DND-41 (cell line): Measurements from ENCODE around the gene PGLYRP1.

ENCODE experiments used
- ATAC-seq: fragments of 200-7000 bp; cut with Tn5 transposase; 3 replicates; pipeline ENCODE4 v1.9.1; 2021; ENCODE audit warnings: low read depth; ENCODE audit not compliant: insufficient read depth
- DNase-seq: peaks from one replicate; pipeline ENCODE4 v3.0.0-alpha.2; 2020
- H2AFZ ChIP-seq: 2 replicates; pipeline ENCODE4 v1.6.0; 2012; ENCODE audit warnings: low read depth, low read length
- H3K27ac ChIP-seq: 2 replicates; pipeline ENCODE4 v1.5.1; 2012; ENCODE audit warnings: low read length, inconsistent platforms
- H3K27me3 ChIP-seq: fragments of 200-600 bp; sonication (generic); 2 replicates; pipeline ENCODE4 v1.6.0; 2012; ENCODE audit warnings: low read length, mild to moderate bottlenecking, inconsistent platforms; ENCODE audit not compliant: insufficient read depth, poor library complexity
- H3K36me3 ChIP-seq: 2 replicates; pipeline ENCODE4 v1.5.1; 2012; ENCODE audit warnings: low read length, inconsistent platforms; ENCODE audit not compliant: insufficient read depth
- H3K4me1 ChIP-seq: 2 replicates; pipeline ENCODE4 v1.5.1; 2012; ENCODE audit warnings: mild to moderate bottlenecking, low read length; ENCODE audit not compliant: insufficient read depth
- H3K4me2 ChIP-seq: 2 replicates; pipeline ENCODE4 v1.6.0; 2012; ENCODE audit warnings: mild to moderate bottlenecking, moderate library complexity, low read length, inconsistent platforms; ENCODE audit not compliant: insufficient read depth
- H3K4me3 ChIP-seq, 2 experiments: fragments of 200-600 bp in 1 of 2; shearing (Covaris generic) in 1 of 2; 2 replicates each; pipeline ENCODE4 v1.5.1; 2012 to 2016; ENCODE audit warnings: inconsistent platforms in 2 of 2, low read length in 2 of 2, mild to moderate bottlenecking in 2 of 2, low read depth in 1 of 2, moderate library complexity in 1 of 2
- H3K79me2 ChIP-seq: 2 replicates; pipeline ENCODE4 v1.6.0; 2012; ENCODE audit warnings: low read length, inconsistent platforms; ENCODE audit not compliant: insufficient read depth
- H3K9ac ChIP-seq: 2 replicates; pipeline ENCODE4 v1.6.0; 2012; ENCODE audit warnings: low read depth, mild to moderate bottlenecking, inconsistent platforms, low read length, moderate library complexity
- H3K9me3 ChIP-seq: 2 replicates; pipeline ENCODE4 v1.5.1; 2012; ENCODE audit warnings: low read length, moderate library complexity, mild to moderate bottlenecking, inconsistent platforms; ENCODE audit not compliant: insufficient read depth, severe bottlenecking
- H4K20me1 ChIP-seq: 2 replicates; pipeline ENCODE4 v1.6.0; 2012; ENCODE audit warnings: low read length; ENCODE audit not compliant: insufficient read depth
- CTCF ChIP-seq: IDR thresholded peaks from 2 replicates; pipeline ENCODE4 v1.5.1; 2012; ENCODE audit warnings: borderline replicate concordance, low read length, moderate library complexity, mild to moderate bottlenecking; ENCODE audit not compliant: poor library complexity, severe bottlenecking; ENCODE audit errors: extremely low read depth
- EZH2 ChIP-seq: IDR thresholded peaks from 3 replicates; pipeline ENCODE4 v1.6.1; 2012; ENCODE audit warnings: borderline replicate concordance, low read depth, mild to moderate bottlenecking, moderate library complexity, low read length, inconsistent platforms; ENCODE audit not compliant: severe bottlenecking

Gene PGLYRP1

GRCh38 chr19:45994998-45995714 lies 27.7 kb downstream of the PGLYRP1 start, which contains the start of gene CCDC61:
TSS of gene CCDC61 (plus strand) at chr19:45995467. CDS start at chr19:46003019, 7,552 bp downstream.
- peak; percentile 95 for ATAC-seq
- no peaks in the 10 kb centered on the region for H3K9me3 ChIP-seq
- peak within 1 kb of the TSS; percentile 83 for H3K4me2 ChIP-seq
- H2AFZ ChIP-seq: peak within 1 kb of the TSS; percentile 87
- peak within 1 kb of the TSS; percentile 66 for H3K9ac ChIP-seq
- peak; percentile 98 for DNase-seq
- H3K4me1 ChIP-seq: peaks cover 22% of the 10 kb centered on the region
- peak within 1 kb of the TSS; percentile 85 for H3K27ac ChIP-seq
- no peaks in the 10 kb centered on the region for H3K27me3 ChIP-seq
- peaks cover 30% of the 10 kb centered on the region for H3K79me2 ChIP-seq
- no peak for TF ChIP-seq CTCF
- TF ChIP-seq EZH2: no peak
- H3K36me3 ChIP-seq: peaks cover 8% of the 10 kb centered on the region; the same call in 1 of the 2 replicates
- no peaks in the 10 kb centered on the region; the same call in 1 of the 2 replicates for H4K20me1 ChIP-seq
- H3K4me3 ChIP-seq: peak within 1 kb of the TSS; percentile 51 to 67

- Histone ChIP-seq H2AFZ (peak overlapping the region; percentile 87), H3K9me3 (no peaks in the 10 kb centered on the region), H3K36me3 (peaks cover 8% of the 10 kb centered on the region; the same call in 1 of the 2 replicates), H3K27ac (peak overlapping the region; percentile 76), H3K4me3 (peak overlapping the region; percentile 33 to 64; a peak in 3 of 4 replicates), H4K20me1 (no peaks in the 10 kb centered on the region; the same call in 1 of the 2 replicates), H3K27me3 (no peaks in the 10 kb centered on the region), H3K4me2 (peak overlapping the region; percentile 83), H3K9ac (peak overlapping the region; percentile 54), H3K4me1 (peaks cover 22% of the 10 kb centered on the region), H3K79me2 (peaks cover 26% of the 10 kb centered on the region)
- DNase-seq (no peak), ATAC-seq (peak; percentile 3)
- TF ChIP-seq EZH2 (no peak), CTCF (no peak)
Measured at GRCh38 chr19:45994456-45994997, 28.3 kb downstream of the PGLYRP1 start.

- Histone ChIP-seq H3K4me3 (no peak overlapping the region), H3K4me1 (peaks cover 7% of the 10 kb centered on the region; the same call in 1 of the 2 replicates), H3K4me2 (no peak overlapping the region), H3K79me2 (no peaks in the 10 kb centered on the region), H3K36me3 (no peaks in the 10 kb centered on the region), H3K9me3 (no peaks in the 10 kb centered on the region), H2AFZ (no peak overlapping the region), H3K27me3 (peaks cover 2% of the 10 kb centered on the region), H4K20me1 (no peaks in the 10 kb centered on the region), H3K9ac (no peak overlapping the region), H3K27ac (no peak overlapping the region)
- ATAC-seq: no peak
- DNase-seq: no peak
- no peak for TF ChIP-seq EZH2
- TF ChIP-seq CTCF: no peak
Measured at GRCh38 chr19:45990113-45990728, 32.6 kb downstream of the PGLYRP1 start.
